HepG2 (cell line): ENCODE results near the gene TEAD1. TPM values are rescaled to one million over a fixed set of nuclear protein-coding genes. Genes with fewer than 3 reads are reported as not detected.

ENCODE experiments used
- CREB1 ChIP-seq, 2 experiments: fragments of 450-650 bp in 1 of 2; IDR thresholded peaks; 2 replicates each; pipeline ENCODE4 v1.6.1; 2016 to 2017; ENCODE audit warnings: control low read depth in 1 of 2, mild to moderate bottlenecking in 1 of 2, missing compliant biosample characterization in 1 of 2, missing genetic modification characterization in 1 of 2
- DR1 ChIP-seq: sonication (generic); formaldehyde crosslinking; IDR thresholded peaks from 2 replicates; pipeline ENCODE4 v1.8.0; 2021; ENCODE audit warnings: mild to moderate bottlenecking, missing genetic modification reagents, inconsistent platforms
- ETV5 ChIP-seq: IDR thresholded peaks from 2 replicates; pipeline ENCODE4 v1.6.1; 2018; ENCODE audit warnings: missing biosample characterization, missing genetic modification reagents, inconsistent platforms, borderline replicate concordance
- FOXA3 ChIP-seq: IDR thresholded peaks from 2 replicates; pipeline ENCODE4 v1.6.1; 2016; ENCODE audit warnings: missing genetic modification reagents, missing compliant biosample characterization
- FOXK1 ChIP-seq: sonication (generic); formaldehyde crosslinking; IDR thresholded peaks from 2 replicates; pipeline ENCODE4 v1.4.0; 2020; ENCODE audit warnings: low read depth, missing genetic modification reagents, borderline replicate concordance
- GFI1 ChIP-seq: sonication (generic); formaldehyde crosslinking; IDR thresholded peaks from 2 replicates; pipeline ENCODE4 v1.5.0; 2020; ENCODE audit warnings: missing genetic modification reagents, mild to moderate bottlenecking, borderline replicate concordance
- GTF3A ChIP-seq: sonication (generic); formaldehyde crosslinking; conservative IDR thresholded peaks from 2 replicates; pipeline ENCODE4 v1.4.0; 2020; ENCODE audit warnings: mild to moderate bottlenecking, missing genetic modification reagents
- GZF1 ChIP-seq: sonication (generic); formaldehyde crosslinking; IDR thresholded peaks from 2 replicates; pipeline ENCODE4 v1.5.1; 2020; ENCODE audit warnings: mild to moderate bottlenecking, missing genetic modification reagents
- HMG20A ChIP-seq: IDR thresholded peaks from 2 replicates; pipeline ENCODE4 v1.6.1; 2016; ENCODE audit warnings: borderline replicate concordance
- HOXA5 ChIP-seq: sonication (generic); formaldehyde crosslinking; IDR thresholded peaks from 2 replicates; pipeline ENCODE4 v1.4.0; 2020; ENCODE audit warnings: missing genetic modification reagents
- NCOA2 ChIP-seq: sonication (generic); formaldehyde crosslinking; IDR thresholded peaks from 2 replicates; pipeline ENCODE4 v1.8.0; 2022; ENCODE audit warnings: inconsistent platforms
- NFYB ChIP-seq: sonication (generic); formaldehyde crosslinking; IDR thresholded peaks from 2 replicates; pipeline ENCODE4 v1.4.0; 2020; ENCODE audit warnings: missing genetic modification reagents
- RFXAP ChIP-seq: sonication (generic); formaldehyde crosslinking; IDR thresholded peaks from 2 replicates; pipeline ENCODE4 v1.4.0; 2020; ENCODE audit warnings: missing genetic modification reagents, borderline replicate concordance
- ZC3H4 ChIP-seq: sonication (generic); formaldehyde crosslinking; IDR thresholded peaks from 2 replicates; pipeline ENCODE4 v1.4.0; 2020; ENCODE audit warnings: missing genetic modification reagents, borderline replicate concordance
- ZFP36L1 ChIP-seq: sonication (generic); formaldehyde crosslinking; IDR thresholded peaks from 2 replicates; pipeline ENCODE4 v1.8.0; 2022; ENCODE audit warnings: mild to moderate bottlenecking, missing genetic modification reagents, moderate library complexity
- ZNF253 ChIP-seq: sonication (generic); formaldehyde crosslinking; IDR thresholded peaks from 2 replicates; pipeline ENCODE4 v1.8.0; 2022; ENCODE audit warnings: mild to moderate bottlenecking, missing genetic modification reagents, borderline replicate concordance
- ZNF501 ChIP-seq: sonication (generic); formaldehyde crosslinking; IDR thresholded peaks from 2 replicates; pipeline ENCODE4 v1.5.1; 2020; ENCODE audit warnings: mild to moderate bottlenecking, moderate library complexity, missing genetic modification reagents
- ZSCAN31 ChIP-seq: sonication (generic); formaldehyde crosslinking; IDR thresholded peaks from 2 replicates; pipeline ENCODE4 v1.5.0; 2020; ENCODE audit warnings: low read depth, mild to moderate bottlenecking, missing genetic modification reagents
- polyA plus RNA-seq, 8 experiments: library from polyadenylated mRNA; depleted of rRNA in 3 of 8; stranded (reverse) in 7 of 8; unstranded in 1 of 8; fragments of >200 nt; fragmentation: Illumina TruSeq in 4 of 8; extraction: Trizol in 4 of 8; gene quantifications; 2 replicates each; pipeline versions ENCODE4 v1.2.1 to v1.2.3, GENCODE V29; 2011 to 2016; ENCODE audit warnings: low read depth in 4 of 8, missing spikeins in 1 of 8, mixed read lengths in 1 of 8; ENCODE audit not compliant: insufficient read depth in 1 of 8
- total RNA-seq, 5 experiments: library from RNA; depleted of rRNA; stranded (reverse); fragments of >200 nt; fragmentation: Illumina TruSeq; extraction: Trizol; gene quantifications; 2 replicates each; pipeline ENCODE4 v1.2.3, GENCODE V29; 2016; ENCODE audit warnings: low read depth in 1 of 5
- TF ChIP-seq, protein P1 (sequence below): sonication (generic); formaldehyde crosslinking; IDR thresholded peaks from 2 replicates; pipeline ENCODE4 v1.8.0; 2022; ENCODE audit warnings: missing genetic modification reagents, mild to moderate bottlenecking, moderate library complexity, borderline replicate concordance
- TF ChIP-seq, protein P2 (sequence below): sonication (generic); formaldehyde crosslinking; IDR thresholded peaks from 2 replicates; pipeline ENCODE4 v1.4.0; 2020; ENCODE audit warnings: missing genetic modification reagents, mild to moderate bottlenecking, borderline replicate concordance
- TF ChIP-seq, protein P3 (sequence below): sonication (generic); formaldehyde crosslinking; IDR thresholded peaks from 2 replicates; pipeline ENCODE4 v1.5.1; 2020; ENCODE audit warnings: mild to moderate bottlenecking, missing genetic modification reagents

Gene TEAD1
- total and polyA plus RNA-seq, 2 of the 13 experiments (the other 11 are each of a cell fraction or from before 2014, with no cell fraction given): 20.1 to 30.5 TPM

DNA sequence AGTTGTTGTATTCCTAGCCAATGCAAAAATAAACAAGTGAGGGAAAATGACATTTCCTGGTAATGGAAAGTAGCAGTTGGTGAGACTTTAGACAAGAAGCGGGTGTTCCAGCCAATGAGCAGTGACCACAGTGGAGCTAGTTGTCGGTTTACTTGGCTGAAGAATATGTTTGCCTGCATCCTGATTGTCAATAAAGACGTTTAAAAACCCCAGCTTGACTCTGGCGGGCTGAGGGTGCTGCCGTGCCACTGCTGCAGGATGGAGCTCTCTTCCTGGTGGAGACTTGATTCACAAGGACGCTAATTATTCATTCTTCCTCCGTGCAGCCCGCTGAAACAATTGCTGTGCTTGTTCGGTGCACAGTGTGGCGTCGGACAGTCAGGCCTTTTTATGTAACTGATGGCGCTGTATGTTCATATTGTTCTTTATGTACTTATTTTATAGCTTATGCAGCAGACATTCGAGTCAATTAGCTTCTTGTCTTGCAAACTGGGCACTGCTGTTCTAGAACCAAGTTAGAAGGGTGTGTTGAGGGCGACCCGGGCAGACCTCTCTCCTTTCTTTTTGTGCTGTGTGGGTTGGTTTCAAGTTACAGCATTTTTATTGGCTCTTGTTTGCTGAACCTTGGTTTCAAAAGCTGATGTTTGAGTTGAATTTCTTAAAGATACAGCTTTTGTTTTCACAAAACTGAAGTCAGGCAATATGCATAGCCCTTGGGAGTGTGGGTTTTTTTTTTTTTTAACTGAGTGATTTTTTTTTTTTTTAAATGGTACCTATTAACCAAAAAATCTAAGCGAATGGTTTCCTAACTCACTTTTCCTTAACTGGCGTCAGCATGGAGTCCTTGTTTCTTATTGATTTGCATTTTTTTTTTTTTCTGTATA is 153.9 kb downstream of the TEAD1 start (continued):
- TF ChIP-seq, protein P1, sequence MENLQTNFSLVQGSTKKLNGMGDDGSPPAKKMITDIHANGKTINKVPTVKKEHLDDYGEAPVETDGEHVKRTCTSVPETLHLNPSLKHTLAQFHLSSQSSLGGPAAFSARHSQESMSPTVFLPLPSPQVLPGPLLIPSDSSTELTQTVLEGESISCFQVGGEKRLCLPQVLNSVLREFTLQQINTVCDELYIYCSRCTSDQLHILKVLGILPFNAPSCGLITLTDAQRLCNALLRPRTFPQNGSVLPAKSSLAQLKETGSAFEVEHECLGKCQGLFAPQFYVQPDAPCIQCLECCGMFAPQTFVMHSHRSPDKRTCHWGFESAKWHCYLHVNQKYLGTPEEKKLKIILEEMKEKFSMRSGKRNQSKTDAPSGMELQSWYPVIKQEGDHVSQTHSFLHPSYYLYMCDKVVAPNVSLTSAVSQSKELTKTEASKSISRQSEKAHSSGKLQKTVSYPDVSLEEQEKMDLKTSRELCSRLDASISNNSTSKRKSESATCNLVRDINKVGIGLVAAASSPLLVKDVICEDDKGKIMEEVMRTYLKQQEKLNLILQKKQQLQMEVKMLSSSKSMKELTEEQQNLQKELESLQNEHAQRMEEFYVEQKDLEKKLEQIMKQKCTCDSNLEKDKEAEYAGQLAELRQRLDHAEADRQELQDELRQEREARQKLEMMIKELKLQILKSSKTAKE (CRISPR knock-in tag): no peak
- 0 out of 2 replicates have a peak, but pooled peaks have one; percentile 32 for TF ChIP-seq ZSCAN31 (CRISPR knock-in tag)
- no peak for TF ChIP-seq NCOA2 (CRISPR knock-in tag)
- TF ChIP-seq DR1: no peak
- TF ChIP-seq ZNF253: no peak
- no peak for TF ChIP-seq CREB1 (IDR thresholded peaks at IDR 0.05)
- TF ChIP-seq CREB1 (CRISPR knock-in tag; IDR thresholded peaks at IDR 0.05): peak; percentile 61; the same call in 1 of the 2 replicates
- no peak for TF ChIP-seq ETV5 (CRISPR knock-in tag)
- TF ChIP-seq, protein P2, sequence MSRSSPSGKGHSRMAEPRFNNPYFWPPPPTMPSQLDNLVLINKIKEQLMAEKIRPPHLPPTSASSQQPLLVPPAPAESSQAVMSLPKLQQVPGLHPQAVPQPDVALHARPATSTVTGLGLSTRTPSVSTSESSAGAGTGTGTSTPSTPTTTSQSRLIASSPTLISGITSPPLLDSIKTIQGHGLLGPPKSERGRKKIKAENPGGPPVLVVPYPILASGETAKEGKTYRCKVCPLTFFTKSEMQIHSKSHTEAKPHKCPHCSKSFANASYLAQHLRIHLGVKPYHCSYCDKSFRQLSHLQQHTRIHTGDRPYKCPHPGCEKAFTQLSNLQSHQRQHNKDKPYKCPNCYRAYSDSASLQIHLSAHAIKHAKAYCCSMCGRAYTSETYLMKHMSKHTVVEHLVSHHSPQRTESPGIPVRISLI (CRISPR knock-in tag): peak; percentile 49; the same call in 1 of the 2 replicates
- TF ChIP-seq RFXAP (CRISPR knock-in tag): peak; percentile 30; the same call in 1 of the 2 replicates
- no peak for TF ChIP-seq FOXK1 (CRISPR knock-in tag)
- TF ChIP-seq ZFP36L1 (CRISPR knock-in tag): no peak
- TF ChIP-seq HOXA5 (CRISPR knock-in tag): no peak
- TF ChIP-seq FOXA3: no peak; the same call in 1 of the 2 replicates
- TF ChIP-seq, protein P3, sequence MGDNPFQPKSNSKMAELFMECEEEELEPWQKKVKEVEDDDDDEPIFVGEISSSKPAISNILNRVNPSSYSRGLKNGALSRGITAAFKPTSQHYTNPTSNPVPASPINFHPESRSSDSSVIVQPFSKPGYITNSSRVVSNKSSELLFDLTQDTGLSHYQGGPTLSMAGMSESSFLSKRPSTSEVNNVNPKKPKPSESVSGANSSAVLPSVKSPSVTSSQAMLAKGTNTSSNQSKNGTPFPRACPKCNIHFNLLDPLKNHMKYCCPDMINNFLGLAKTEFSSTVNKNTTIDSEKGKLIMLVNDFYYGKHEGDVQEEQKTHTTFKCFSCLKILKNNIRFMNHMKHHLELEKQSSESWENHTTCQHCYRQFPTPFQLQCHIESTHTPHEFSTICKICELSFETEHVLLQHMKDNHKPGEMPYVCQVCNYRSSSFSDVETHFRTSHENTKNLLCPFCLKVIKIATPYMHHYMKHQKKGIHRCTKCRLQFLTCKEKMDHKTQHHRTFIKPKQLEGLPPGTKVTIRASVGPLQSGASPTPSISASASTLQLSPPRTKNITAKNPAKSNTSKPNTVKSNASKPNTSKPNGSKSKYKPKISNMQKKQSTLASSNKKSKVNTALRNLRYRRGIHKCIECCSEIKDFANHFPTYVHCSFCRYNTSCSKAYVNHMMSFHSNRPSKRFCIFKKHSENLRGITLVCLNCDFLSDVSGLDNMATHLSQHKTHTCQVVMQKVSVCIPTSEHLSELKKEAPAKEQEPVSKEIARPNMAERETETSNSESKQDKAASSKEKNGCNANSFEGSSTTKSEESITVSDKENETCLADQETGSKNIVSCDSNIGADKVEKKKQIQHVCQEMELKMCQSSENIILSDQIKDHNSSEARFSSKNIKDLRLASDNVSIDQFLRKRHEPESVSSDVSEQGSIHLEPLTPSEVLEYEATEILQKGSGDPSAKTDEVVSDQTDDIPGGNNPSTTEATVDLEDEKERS (CRISPR knock-in tag): no peak
- TF ChIP-seq HMG20A (CRISPR knock-in tag): 0 out of 2 replicates have a peak, but pooled peaks have one; percentile 9
- peak; percentile 62 for TF ChIP-seq GFI1 (CRISPR knock-in tag)
- no peak for TF ChIP-seq GZF1
- no peak for TF ChIP-seq GTF3A (CRISPR knock-in tag)
- no peak for TF ChIP-seq ZC3H4 (CRISPR knock-in tag)
- peak; percentile 46; the same call in 1 of the 2 replicates for TF ChIP-seq NFYB (CRISPR knock-in tag)
- peak; percentile 67; the same call in 1 of the 2 replicates for TF ChIP-seq ZNF501 (CRISPR knock-in tag)
